HCT116 (cell line): Measurements from ENCODE around the gene SPATA12. TPM values are rescaled to one million over a fixed set of nuclear protein-coding genes. Genes with fewer than 3 reads are reported as not detected.

ENCODE experiments used
- ATAC-seq: fragments of 200-7000 bp; cut with Tn5 transposase; 2 replicates; pipeline ENCODE4 v1.9.1; 2020; ENCODE audit warnings: mild to moderate bottlenecking, moderate library complexity
- BruUV-seq: library from RNA; stranded (reverse); fragments of 400-500 nt; replicated peaks from 2 replicates; lab custom pipeline; 2021; lab: Mats Ljungman, UMichigan
- CTCF ChIA-PET: fragments of 300-600 bp; sonication (Branson Sonifier 250); formaldehyde crosslinking; loops from one replicate; lab custom pipeline; 2021; ENCODE audit warnings: antibody characterized with exemption; lab: Charles Lee
- POLR2A ChIA-PET: fragments of 300-600, 350-600 bp; sonication (Branson Sonifier 250); formaldehyde crosslinking; loops from one replicate; lab custom pipeline; 2021; ENCODE audit warnings: antibody characterized with exemption; lab: Charles Lee
- RAD21 ChIA-PET, 2 experiments: fragments of 300-600 bp; sonication (Branson Sonifier 250); formaldehyde crosslinking; loops; one replicate each; lab custom pipeline; 2023; ENCODE audit warnings: low total read pairs in 2 of 2; ENCODE audit not compliant: uncharacterized antibody in 2 of 2, unreplicated experiment in 2 of 2, low non-redundant PET in 1 of 2; lab: Charles Lee
- DNase-seq: peaks from one replicate; pipeline ENCODE4 v3.0.0-alpha.2; 2010; ENCODE audit warnings: low read depth, low spot score
- H2AFZ ChIP-seq: fragments of 200-600 bp; shearing (Covaris generic), sonication (generic); 2 replicates; pipeline ENCODE4 v1.6.1; 2017; ENCODE audit warnings: low read depth, mixed run types, mixed read lengths, antibody characterized with exemption, low read length; ENCODE audit not compliant: poor library complexity, severe bottlenecking
- H3K27ac ChIP-seq: 2 replicates; pipeline ENCODE4 v1.5.1; 2012; ENCODE audit warnings: low read depth, low read length
- H3K27me3 ChIP-seq: fragments of 200-600 bp; sonication (generic); 2 replicates; pipeline ENCODE4 v1.6.1; 2016; ENCODE audit warnings: mixed run types, low read length, mixed read lengths; ENCODE audit not compliant: insufficient read depth
- H3K36me3 ChIP-seq, 2 experiments: fragments of 200-500 bp in 1 of 2; fragments of 200-600 bp in 1 of 2; sonication (Bioruptor generic) in 1 of 2; sonication (generic) in 1 of 2; 2 replicates each; pipeline versions ENCODE4 v1.5.1 to v1.6.1; 2014 to 2016; ENCODE audit warnings: low read length in 2 of 2, inconsistent platforms in 1 of 2, mixed read lengths in 1 of 2, mixed run types in 1 of 2; ENCODE audit not compliant: insufficient read depth in 2 of 2, control insufficient read depth in 1 of 2
- H3K4me1 ChIP-seq, 2 experiments: fragments of 200-600 bp in 1 of 2; sonication (generic) in 1 of 2; 2 replicates each; pipeline versions ENCODE4 v1.5.1 to v1.6.1; 2012 to 2017; ENCODE audit warnings: low read length in 2 of 2, inconsistent platforms in 1 of 2, mild to moderate bottlenecking in 1 of 2, mixed read lengths in 1 of 2, mixed run types in 1 of 2, moderate library complexity in 1 of 2; ENCODE audit not compliant: insufficient read depth in 2 of 2, control insufficient read depth in 1 of 2
- H3K4me2 ChIP-seq: fragments of 200-600 bp; sonication (generic); 2 replicates; pipeline ENCODE4 v1.6.1; 2017; ENCODE audit warnings: mixed run types, low read length, mixed read lengths
- H3K4me3 ChIP-seq, 2 experiments: fragments of 200-600 bp in 1 of 2; sonication (generic) in 1 of 2; replicated peaks in 1 of 2; 2 replicates each; pipeline ENCODE4 v1.5.1; 2011 to 2016; ENCODE audit warnings: low read length in 2 of 2, control low read depth in 1 of 2, low read depth in 1 of 2, mild to moderate bottlenecking in 1 of 2, mixed read lengths in 1 of 2, mixed run types in 1 of 2
- H3K79me2 ChIP-seq: fragments of 200-600 bp; sonication (generic); 2 replicates; pipeline ENCODE4 v1.6.1; 2017; ENCODE audit warnings: mild to moderate bottlenecking, mixed run types, low read length, moderate library complexity, mixed read lengths; ENCODE audit not compliant: insufficient read depth
- H3K9ac ChIP-seq: fragments of 200-600 bp; sonication (generic); 2 replicates; pipeline ENCODE4 v1.6.1; 2016; ENCODE audit warnings: low read length, mixed read lengths
- H3K9me2 ChIP-seq: fragments of 200-600 bp; sonication (generic), shearing (Covaris generic); 2 replicates; pipeline ENCODE4 v1.6.1; 2017; ENCODE audit warnings: mixed run types, mild to moderate bottlenecking, moderate library complexity; ENCODE audit not compliant: insufficient read depth
- H3K9me3 ChIP-seq, 2 experiments: fragments of 200-500 bp in 1 of 2; fragments of 200-600 bp in 1 of 2; sonication (Bioruptor generic) in 1 of 2; sonication (generic) in 1 of 2; 2 replicates each; pipeline ENCODE4 v1.6.1; 2014 to 2017; ENCODE audit warnings: low read length in 2 of 2, mixed read lengths in 2 of 2, inconsistent platforms in 1 of 2, low read depth in 1 of 2, mild to moderate bottlenecking in 1 of 2, mixed run types in 1 of 2, moderate library complexity in 1 of 2; ENCODE audit not compliant: control insufficient read depth in 1 of 2, insufficient read depth in 1 of 2
- H4K20me1 ChIP-seq: fragments of 200-600 bp; sonication (generic), shearing (Covaris generic); 2 replicates; pipeline ENCODE4 v1.6.1; 2017; ENCODE audit warnings: mixed run types, mild to moderate bottlenecking, moderate library complexity; ENCODE audit not compliant: insufficient read depth
- ATF3 ChIP-seq: IDR thresholded peaks from 2 replicates; pipeline ENCODE4 v1.6.1; 2012
- CBX3 ChIP-seq: IDR thresholded peaks from 2 replicates; pipeline ENCODE4 v1.6.1; 2012; ENCODE audit warnings: low read depth
- CEBPB ChIP-seq: IDR thresholded peaks from 2 replicates; pipeline ENCODE4 v1.6.1; 2012; ENCODE audit warnings: low read depth
- EGR1 ChIP-seq: IDR thresholded peaks from 2 replicates; pipeline ENCODE4 v1.6.1; 2012; ENCODE audit warnings: low read depth
- ELF1 ChIP-seq: IDR thresholded peaks from 2 replicates; pipeline ENCODE4 v1.6.1; 2012; ENCODE audit warnings: low read depth, borderline replicate concordance
- EZH2 ChIP-seq: fragments of 200-600 bp; sonication (generic); IDR thresholded peaks from 2 replicates; pipeline ENCODE4 v1.6.1; 2017; ENCODE audit warnings: antibody characterized with exemption, mixed run types
- EZH2phosphoT487 ChIP-seq: fragments of 200-600 bp; IDR thresholded peaks from 2 replicates; pipeline ENCODE4 v1.6.1; 2018; ENCODE audit warnings: antibody characterized with exemption, borderline replicate concordance
- FOSL1 ChIP-seq: IDR thresholded peaks from 2 replicates; pipeline ENCODE4 v1.6.1; 2012; ENCODE audit warnings: low read depth
- POLR2A ChIP-seq: IDR thresholded peaks from 2 replicates; pipeline ENCODE4 v1.7.0; 2011; ENCODE audit warnings: borderline replicate concordance; ENCODE audit not compliant: insufficient read depth, insufficient read length; ENCODE audit errors: extremely low read depth
- RAD21 ChIP-seq: IDR thresholded peaks from 2 replicates; pipeline ENCODE4 v1.6.1; 2012; ENCODE audit warnings: low read depth, mild to moderate bottlenecking
- SIN3A ChIP-seq: IDR thresholded peaks from 2 replicates; pipeline ENCODE4 v1.6.1; 2012; ENCODE audit warnings: low read depth
- SP1 ChIP-seq: IDR thresholded peaks from 2 replicates; pipeline ENCODE4 v1.6.1; 2012; ENCODE audit warnings: low read depth
- SRF ChIP-seq: IDR thresholded peaks from 2 replicates; pipeline ENCODE4 v1.6.1; 2012; ENCODE audit warnings: low read depth
- TCF7L2 ChIP-seq: IDR thresholded peaks from 2 replicates; pipeline ENCODE4 v1.7.0; 2011; ENCODE audit warnings: borderline replicate concordance, inconsistent platforms; ENCODE audit not compliant: insufficient read depth, insufficient read length; ENCODE audit errors: extremely low read depth
- YY1 ChIP-seq: IDR thresholded peaks from 2 replicates; pipeline ENCODE4 v1.6.1; 2011; ENCODE audit warnings: low read length, low read depth, moderate library complexity, mild to moderate bottlenecking; ENCODE audit not compliant: insufficient replicate concordance; ENCODE audit errors: extremely low read depth
- ZFX ChIP-seq: fragments of 450-650 bp; IDR thresholded peaks from 2 replicates; pipeline ENCODE4 v1.6.1; 2017
- intact Hi-C: fragments of 100-400 bp; cut with micrococcal nuclease; formaldehyde crosslinking; loops from 2 replicates; pipeline ENCODE4 v1.10.0; 2022
- total RNA-seq: library from RNA; stranded (reverse); gene quantifications from one replicate; pipeline ENCODE4 v1.2.1, GENCODE V29; 2021; ENCODE audit not compliant: unreplicated experiment
- TF ChIP-seq, protein P1 (sequence below): IDR thresholded peaks from 2 replicates; pipeline ENCODE4 v1.6.1; 2011; ENCODE audit warnings: mild to moderate bottlenecking, low read length, moderate library complexity; ENCODE audit not compliant: insufficient replicate concordance; ENCODE audit errors: extremely low read depth
- TF ChIP-seq, protein P2 (sequence below): IDR thresholded peaks from 2 replicates; pipeline ENCODE4 v1.6.1; 2012
- TF ChIP-seq, protein P3 (sequence below): IDR thresholded peaks from 2 replicates; pipeline ENCODE4 v1.6.1; 2012; ENCODE audit warnings: low read depth

The SPATA12 gene
- total RNA-seq, 1 experiment from 2014 or later: 0.22 TPM

GRCh38 chr3:57087361-57088092 is 27.1 kb downstream of the SPATA12 start:
- H3K79me2 ChIP-seq: no peaks in the 10 kb centered on the region
- intact Hi-C loops: no loop called here
- no peak overlapping the region for H3K4me3 ChIP-seq
- no peak overlapping the region for H2AFZ ChIP-seq
- H4K20me1 ChIP-seq: no peaks in the 10 kb centered on the region
- POLR2A ChIA-PET: no interaction called here
- BruUV-seq: no TSS peak
- H3K4me2 ChIP-seq: no peak overlapping the region
- DNase-seq (no peak), ATAC-seq (no peak)
- no peak overlapping the region for H3K9ac ChIP-seq
- peaks cover 29 to 38% of the 10 kb centered on the region in 2 experiments for H3K4me1 ChIP-seq
- H3K36me3 ChIP-seq: no peaks in the 10 kb centered on the region
- RAD21 ChIA-PET: no interaction called here
- no peak for TF ChIP-seq SIN3A
- TF ChIP-seq, protein P1, sequence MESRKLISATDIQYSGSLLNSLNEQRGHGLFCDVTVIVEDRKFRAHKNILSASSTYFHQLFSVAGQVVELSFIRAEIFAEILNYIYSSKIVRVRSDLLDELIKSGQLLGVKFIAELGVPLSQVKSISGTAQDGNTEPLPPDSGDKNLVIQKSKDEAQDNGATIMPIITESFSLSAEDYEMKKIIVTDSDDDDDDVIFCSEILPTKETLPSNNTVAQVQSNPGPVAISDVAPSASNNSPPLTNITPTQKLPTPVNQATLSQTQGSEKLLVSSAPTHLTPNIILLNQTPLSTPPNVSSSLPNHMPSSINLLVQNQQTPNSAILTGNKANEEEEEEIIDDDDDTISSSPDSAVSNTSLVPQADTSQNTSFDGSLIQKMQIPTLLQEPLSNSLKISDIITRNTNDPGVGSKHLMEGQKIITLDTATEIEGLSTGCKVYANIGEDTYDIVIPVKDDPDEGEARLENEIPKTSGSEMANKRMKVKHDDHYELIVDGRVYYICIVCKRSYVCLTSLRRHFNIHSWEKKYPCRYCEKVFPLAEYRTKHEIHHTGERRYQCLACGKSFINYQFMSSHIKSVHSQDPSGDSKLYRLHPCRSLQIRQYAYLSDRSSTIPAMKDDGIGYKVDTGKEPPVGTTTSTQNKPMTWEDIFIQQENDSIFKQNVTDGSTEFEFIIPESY: no peak
- TF ChIP-seq CEBPB: no peak
- TF ChIP-seq SP1: no peak
- TF ChIP-seq EGR1: no peak
- TF ChIP-seq YY1: no peak
- TF ChIP-seq ATF3: no peak
- no peak for TF ChIP-seq RAD21
- TF ChIP-seq SRF: no peak
- no peak for TF ChIP-seq ELF1
- no peak for TF ChIP-seq CBX3
- TF ChIP-seq, protein P2, sequence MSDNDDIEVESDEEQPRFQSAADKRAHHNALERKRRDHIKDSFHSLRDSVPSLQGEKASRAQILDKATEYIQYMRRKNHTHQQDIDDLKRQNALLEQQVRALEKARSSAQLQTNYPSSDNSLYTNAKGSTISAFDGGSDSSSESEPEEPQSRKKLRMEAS: no peak
- TF ChIP-seq TCF7L2: no peak
- TF ChIP-seq, protein P3, sequence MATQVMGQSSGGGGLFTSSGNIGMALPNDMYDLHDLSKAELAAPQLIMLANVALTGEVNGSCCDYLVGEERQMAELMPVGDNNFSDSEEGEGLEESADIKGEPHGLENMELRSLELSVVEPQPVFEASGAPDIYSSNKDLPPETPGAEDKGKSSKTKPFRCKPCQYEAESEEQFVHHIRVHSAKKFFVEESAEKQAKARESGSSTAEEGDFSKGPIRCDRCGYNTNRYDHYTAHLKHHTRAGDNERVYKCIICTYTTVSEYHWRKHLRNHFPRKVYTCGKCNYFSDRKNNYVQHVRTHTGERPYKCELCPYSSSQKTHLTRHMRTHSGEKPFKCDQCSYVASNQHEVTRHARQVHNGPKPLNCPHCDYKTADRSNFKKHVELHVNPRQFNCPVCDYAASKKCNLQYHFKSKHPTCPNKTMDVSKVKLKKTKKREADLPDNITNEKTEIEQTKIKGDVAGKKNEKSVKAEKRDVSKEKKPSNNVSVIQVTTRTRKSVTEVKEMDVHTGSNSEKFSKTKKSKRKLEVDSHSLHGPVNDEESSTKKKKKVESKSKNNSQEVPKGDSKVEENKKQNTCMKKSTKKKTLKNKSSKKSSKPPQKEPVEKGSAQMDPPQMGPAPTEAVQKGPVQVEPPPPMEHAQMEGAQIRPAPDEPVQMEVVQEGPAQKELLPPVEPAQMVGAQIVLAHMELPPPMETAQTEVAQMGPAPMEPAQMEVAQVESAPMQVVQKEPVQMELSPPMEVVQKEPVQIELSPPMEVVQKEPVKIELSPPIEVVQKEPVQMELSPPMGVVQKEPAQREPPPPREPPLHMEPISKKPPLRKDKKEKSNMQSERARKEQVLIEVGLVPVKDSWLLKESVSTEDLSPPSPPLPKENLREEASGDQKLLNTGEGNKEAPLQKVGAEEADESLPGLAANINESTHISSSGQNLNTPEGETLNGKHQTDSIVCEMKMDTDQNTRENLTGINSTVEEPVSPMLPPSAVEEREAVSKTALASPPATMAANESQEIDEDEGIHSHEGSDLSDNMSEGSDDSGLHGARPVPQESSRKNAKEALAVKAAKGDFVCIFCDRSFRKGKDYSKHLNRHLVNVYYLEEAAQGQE: no peak
- no peak for TF ChIP-seq ZFX
- no peak for TF ChIP-seq EZH2
- TF ChIP-seq FOSL1: no peak
- no peak for TF ChIP-seq POLR2A
- TF ChIP-seq EZH2phosphoT487: no peak
- H3K27me3 ChIP-seq: no peaks in the 10 kb centered on the region
- CTCF ChIA-PET: interaction anchor here (0.8 kb wide), 1 partner anchor 11 kb away, joined by 3 read pairs; no protein-coding TSS in a partner anchor
- H3K9me3 ChIP-seq: no peaks in the 10 kb centered on the region
- no peaks in the 10 kb centered on the region for H3K9me2 ChIP-seq
- H3K27ac ChIP-seq: no peak overlapping the region
